BJ (cell line): ENCODE measurements around the gene GRK2. TPM values are rescaled to one million over a fixed set of nuclear protein-coding genes. Genes with fewer than 3 reads are reported as not detected.

Experiments used
- CTCF ChIA-PET: fragments of 350-600 bp; formaldehyde crosslinking; extraction: SDS; loops from one replicate; lab custom pipeline; 2021; ENCODE audit warnings: antibody characterized with exemption, inconsistent platforms; lab: Yijun Ruan, JAX
- POLR2A ChIA-PET: fragments of 300-600 bp; sonication (Branson Sonifier 250); formaldehyde crosslinking; extraction: SDS; loops from one replicate; lab custom pipeline; 2021; ENCODE audit warnings: antibody characterized with exemption; lab: Charles Lee
- DNase-seq: peaks from one replicate; pipeline ENCODE4 v3.0.0-alpha.2; 2011; ENCODE audit warnings: low read depth
- H3K27me3 ChIP-seq: 2 replicates; pipeline ENCODE4 v1.6.0; 2011; ENCODE audit warnings: low read length; ENCODE audit not compliant: control insufficient read depth, insufficient read depth
- H3K36me3 ChIP-seq: 2 replicates; pipeline ENCODE4 v1.5.1; 2011; ENCODE audit warnings: low read length; ENCODE audit not compliant: control insufficient read depth, insufficient read depth
- H3K4me3 ChIP-seq: 2 replicates; pipeline ENCODE4 v1.5.1; 2011; ENCODE audit warnings: low read depth, mild to moderate bottlenecking, control low read depth, low read length
- CTCF ChIP-seq: IDR thresholded peaks from 2 replicates; pipeline ENCODE4 v1.5.1; 2011; ENCODE audit warnings: low read depth, mild to moderate bottlenecking, control low read depth, inconsistent platforms, low read length, moderate library complexity; ENCODE audit not compliant: insufficient read depth
- polyA plus RNA-seq: library from polyadenylated mRNA; depleted of rRNA; stranded (reverse); fragments of >200 nt; gene quantifications from 2 replicates; pipeline ENCODE4 v1.2.3, GENCODE V29; 2011

GRK2 gene
- polyA plus RNA-seq, 1 experiment: 31.2 TPM

GRCh38 chr11:67283481-67283963 lies 17.2 kb downstream of the GRK2 start:
- Histone ChIP-seq H3K36me3 (peaks cover 57% of the 10 kb centered on the region), H3K4me3 (no peak overlapping the region), H3K27me3 (no peaks in the 10 kb centered on the region)
- CTCF ChIA-PET: no interaction called here
- no peak for DNase-seq
- POLR2A ChIA-PET: interaction anchor here (0.7 kb wide), 1 partner anchor 21 kb away, joined by 5 read pairs; no protein-coding TSS in a partner anchor
- no peak for TF ChIP-seq CTCF

- Histone ChIP-seq H3K36me3 (peaks cover 48% of the 10 kb centered on the region), H3K4me3 (no peak overlapping the region), H3K27me3 (no peaks in the 10 kb centered on the region)
- no peak for TF ChIP-seq CTCF
- CTCF ChIA-PET: no interaction called here
- no peak for DNase-seq
- POLR2A ChIA-PET: no interaction called here
These were observed 18.7 kb downstream of the GRK2 start for GRCh38 chr11:67284811-67285540.

GRCh38 chr11:67285541-67286498 lies 19.5 kb downstream of the GRK2 start:
- POLR2A ChIA-PET: no interaction called here
- H3K4me3 ChIP-seq: no peak overlapping the region
- TF ChIP-seq CTCF: no peak
- CTCF ChIA-PET: no interaction called here
- H3K27me3 ChIP-seq: no peaks in the 10 kb centered on the region
- peaks cover 43% of the 10 kb centered on the region for H3K36me3 ChIP-seq
- DNase-seq: no peak

- no peak for TF ChIP-seq CTCF
- no peak for DNase-seq
- H3K36me3 ChIP-seq: peaks cover 39% of the 10 kb centered on the region
- CTCF ChIA-PET: interaction anchor here (0.9 to 1.5 kb wide), 2 partner anchors 14 to 27 kb away, joined by 3 read pairs; no protein-coding TSS in a partner anchor
- no peak overlapping the region for H3K4me3 ChIP-seq
- H3K27me3 ChIP-seq: no peaks in the 10 kb centered on the region
- POLR2A ChIA-PET: no interaction called here
These were observed 20.5 kb downstream of the GRK2 start for GRCh38 chr11:67286621-67287333.
